T-helper 1 cell treated with Interleukin-12 subunit alpha and Interleukin-12 subunit beta and Interleukin-4 antibody, amounts not matched to agents 30 μg/mL and 1 μg/mL, for 36 hours (primary cell): ENCODE results near the gene ECEL1.

Experiments
- H3K27ac Mint-ChIP-seq: one replicate; pipeline ENCODE4 v1.8.0; 2021; ENCODE audit warnings: mild to moderate bottlenecking, mixed read lengths
- H3K27me3 Mint-ChIP-seq: one replicate; pipeline ENCODE4 v1.8.0; 2021; ENCODE audit warnings: low read depth, mixed read lengths
- H3K36me3 Mint-ChIP-seq: one replicate; pipeline ENCODE4 v1.8.0; 2021; ENCODE audit warnings: low read depth, mixed read lengths
- H3K4me1 Mint-ChIP-seq: one replicate; pipeline ENCODE4 v1.8.0; 2021; ENCODE audit warnings: low read depth, mixed read lengths
- H3K4me3 Mint-ChIP-seq: one replicate; pipeline ENCODE4 v1.8.0; 2021; ENCODE audit warnings: mild to moderate bottlenecking, moderate library complexity, mixed read lengths
- H3K9me3 Mint-ChIP-seq: one replicate; pipeline ENCODE4 v1.8.0; 2021; ENCODE audit warnings: mixed read lengths

ECEL1 gene

DNA sequence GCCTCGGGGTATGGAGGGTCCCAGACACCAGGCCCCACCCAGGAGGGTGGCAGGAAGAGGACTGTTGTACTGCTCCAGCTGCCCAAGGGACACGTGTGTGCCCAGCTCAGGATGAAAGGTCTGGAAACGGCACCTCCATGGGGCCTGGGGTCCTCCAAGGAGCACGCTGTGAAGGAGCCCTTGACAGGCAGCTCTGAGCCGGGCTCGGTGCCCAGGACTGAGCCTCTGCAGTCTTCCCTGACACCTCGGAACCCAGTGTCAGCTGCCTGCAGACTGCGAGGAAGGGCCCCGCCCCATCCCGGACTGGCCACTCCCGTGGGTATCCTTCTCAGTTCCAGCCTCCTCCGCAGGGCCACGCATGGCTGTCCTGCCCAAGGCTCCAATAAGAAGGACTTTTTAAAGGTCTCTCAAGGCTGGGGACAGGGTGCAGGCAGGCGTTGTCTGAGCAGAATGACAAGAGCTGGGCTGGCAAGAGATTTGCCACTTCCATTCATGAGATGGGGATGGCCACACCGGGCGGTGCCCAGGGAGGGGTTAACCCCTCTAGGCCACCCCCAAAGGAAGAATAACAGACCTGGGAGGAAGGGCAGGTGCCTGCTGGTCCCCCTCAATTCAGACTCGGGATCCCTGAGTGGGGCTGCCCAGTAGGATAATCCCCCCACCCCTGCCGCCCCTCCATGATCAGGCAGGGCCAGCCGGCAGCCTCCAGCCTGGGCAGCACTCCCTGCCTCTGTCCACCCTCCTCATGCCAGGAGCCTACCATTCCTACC is 8.9 kb downstream of the ECEL1 start:
- H3K4me3 Mint-ChIP-seq: no peak overlapping the region

DNA sequence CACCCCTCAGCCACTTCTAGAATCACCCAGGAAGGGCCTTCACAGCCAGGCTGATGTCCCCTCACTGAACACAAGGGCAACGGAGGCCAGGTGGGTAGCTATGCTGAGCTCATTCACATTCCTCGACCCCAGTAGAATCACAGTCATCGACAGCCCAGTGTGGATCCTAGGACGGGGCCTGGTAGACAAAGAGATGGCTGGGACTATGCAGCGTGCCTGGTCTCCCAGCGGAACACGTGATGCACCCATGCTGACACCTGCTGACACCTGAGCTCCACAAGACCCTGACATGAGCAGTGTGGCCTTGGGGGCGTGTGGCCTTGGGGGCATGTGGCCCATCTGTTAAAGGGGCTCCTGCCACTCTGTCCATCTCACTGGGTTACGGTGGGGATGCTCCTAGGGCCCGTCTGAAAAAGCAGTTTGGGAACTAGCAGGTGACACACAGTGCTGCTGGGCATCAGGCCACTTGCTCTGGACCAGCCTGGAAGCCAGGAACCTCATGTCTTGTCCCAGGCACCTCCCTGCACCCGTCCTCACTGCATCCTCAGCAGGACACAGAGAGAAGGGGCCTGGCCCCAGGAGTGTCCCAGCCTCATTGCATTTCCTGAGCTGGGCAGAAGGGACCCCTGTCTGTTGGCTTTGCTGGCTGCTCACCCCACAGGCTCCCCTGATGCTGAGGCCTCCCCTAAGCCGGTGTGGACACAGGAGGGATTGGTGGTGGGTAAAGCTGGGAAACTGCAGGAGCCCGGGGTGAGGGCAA is 9.7 kb downstream of the ECEL1 start:
- H3K4me1 Mint-ChIP-seq: no peaks in the 10 kb centered on the region
- H3K27me3 Mint-ChIP-seq: peaks cover 4% of the 10 kb centered on the region
- H3K36me3 Mint-ChIP-seq: no peaks in the 10 kb centered on the region
- no peak overlapping the region for H3K27ac Mint-ChIP-seq
- H3K9me3 Mint-ChIP-seq: no peaks in the 10 kb centered on the region
- no peak overlapping the region for H3K4me3 Mint-ChIP-seq

More for the DNA sequence above, 8.9 kb downstream of the ECEL1 start:
- Mint-ChIP-seq H3K36me3 (no peaks in the 10 kb centered on the region), H3K9me3 (no peaks in the 10 kb centered on the region), H3K27ac (no peak overlapping the region), H3K4me1 (no peaks in the 10 kb centered on the region), H3K27me3 (no peaks in the 10 kb centered on the region)

DNA sequence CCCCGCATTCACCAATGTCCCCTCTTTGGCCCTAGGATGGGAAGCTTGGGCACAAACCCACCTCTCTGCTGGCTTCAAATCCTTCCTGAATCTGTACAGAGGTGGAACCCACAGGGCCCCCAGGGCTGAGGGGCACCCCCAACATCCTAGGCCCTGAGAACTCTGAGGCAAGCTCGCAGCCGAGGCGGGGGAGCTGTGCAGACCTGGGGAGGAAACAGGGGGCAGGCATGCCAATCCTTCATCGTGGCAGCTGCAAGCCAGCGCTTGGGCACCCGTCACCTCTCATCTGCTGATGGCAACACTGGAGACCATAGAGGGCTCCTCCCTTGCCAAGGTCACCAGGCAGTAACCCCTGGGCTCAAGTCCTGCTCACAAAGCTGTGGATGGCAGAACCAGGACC is 10.8 kb downstream of the ECEL1 start:
- Mint-ChIP-seq H3K27me3 (peaks cover 16% of the 10 kb centered on the region), H3K4me1 (no peaks in the 10 kb centered on the region), H3K9me3 (no peaks in the 10 kb centered on the region), H3K36me3 (no peaks in the 10 kb centered on the region), H3K27ac (no peak overlapping the region), H3K4me3 (no peak overlapping the region)

DNA sequence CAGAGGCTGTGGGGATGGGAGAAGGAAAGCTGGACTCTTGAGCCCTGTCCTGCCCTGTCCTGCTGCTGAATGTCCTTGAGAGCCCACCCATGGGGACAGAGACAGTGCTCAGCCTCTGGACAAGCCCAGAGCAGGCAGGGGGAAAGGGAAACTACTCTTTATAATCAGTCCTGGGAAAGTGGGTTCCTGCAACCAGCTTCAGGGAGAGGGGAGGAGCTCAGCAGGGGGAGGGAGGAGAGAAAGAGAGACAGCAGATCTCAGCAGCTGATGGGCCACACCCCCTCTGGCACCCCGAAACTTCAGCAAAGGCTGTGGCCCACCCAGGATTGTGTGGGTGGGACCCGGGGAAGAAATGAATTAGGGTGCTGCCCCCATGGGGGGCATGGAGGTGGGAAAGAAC is 11.6 kb downstream of the ECEL1 start:
- Mint-ChIP-seq H3K9me3 (no peaks in the 10 kb centered on the region), H3K4me3 (no peak overlapping the region), H3K36me3 (no peaks in the 10 kb centered on the region), H3K27me3 (peaks cover 23% of the 10 kb centered on the region), H3K4me1 (no peaks in the 10 kb centered on the region), H3K27ac (no peak overlapping the region)

DNA sequence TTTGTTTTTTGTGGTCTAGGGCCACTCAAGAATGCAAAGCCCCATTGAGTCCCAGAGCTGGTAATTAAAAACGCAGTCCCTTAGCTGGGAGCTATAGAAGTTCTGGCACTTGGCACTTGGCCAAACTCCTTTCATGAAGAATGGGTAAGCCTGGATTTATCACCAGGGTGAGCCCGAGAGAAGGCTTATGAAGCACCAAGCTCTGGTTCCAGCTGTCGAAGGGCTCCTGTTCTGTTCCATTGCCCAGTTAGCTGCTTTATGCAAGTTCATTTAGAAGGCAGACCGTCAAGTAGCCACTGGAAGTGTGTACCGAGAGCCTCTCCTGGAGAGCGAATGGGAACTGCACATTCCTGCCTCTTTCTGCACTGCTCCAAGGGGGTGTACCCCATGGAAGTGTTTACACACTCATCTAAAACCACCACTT is 14.2 kb downstream of the ECEL1 start:
- Mint-ChIP-seq H3K4me3 (no peak overlapping the region), H3K27ac (no peak overlapping the region), H3K9me3 (no peaks in the 10 kb centered on the region), H3K4me1 (no peaks in the 10 kb centered on the region), H3K36me3 (no peaks in the 10 kb centered on the region), H3K27me3 (peaks cover 45% of the 10 kb centered on the region)

- Mint-ChIP-seq H3K4me1 (no peaks in the 10 kb centered on the region), H3K4me3 (no peak overlapping the region), H3K27me3 (peaks cover 45% of the 10 kb centered on the region), H3K9me3 (no peaks in the 10 kb centered on the region), H3K36me3 (no peaks in the 10 kb centered on the region), H3K27ac (no peak overlapping the region)
These were observed 21.4 kb downstream of the ECEL1 start for GRCh38 chr2:232466221-232466620.

GRCh38 chr2:232465061-232465460 is 22.6 kb downstream of the ECEL1 start:
- no peaks in the 10 kb centered on the region for H3K36me3 Mint-ChIP-seq
- H3K4me1 Mint-ChIP-seq: no peaks in the 10 kb centered on the region

GRCh38 chr2:232464544-232464885 is 23.1 kb downstream of the ECEL1 start:
- no peak overlapping the region for H3K27ac Mint-ChIP-seq
- no peaks in the 10 kb centered on the region for H3K4me1 Mint-ChIP-seq
- H3K36me3 Mint-ChIP-seq: no peaks in the 10 kb centered on the region
- H3K27me3 Mint-ChIP-seq: peaks cover 30% of the 10 kb centered on the region
- H3K4me3 Mint-ChIP-seq: no peak overlapping the region
- no peaks in the 10 kb centered on the region for H3K9me3 Mint-ChIP-seq

More at GRCh38 chr2:232465061-232465460, 22.6 kb downstream of the ECEL1 start:
- Mint-ChIP-seq H3K27me3 (peaks cover 33% of the 10 kb centered on the region), H3K27ac (no peak overlapping the region), H3K4me3 (no peak overlapping the region), H3K9me3 (no peaks in the 10 kb centered on the region)

DNA sequence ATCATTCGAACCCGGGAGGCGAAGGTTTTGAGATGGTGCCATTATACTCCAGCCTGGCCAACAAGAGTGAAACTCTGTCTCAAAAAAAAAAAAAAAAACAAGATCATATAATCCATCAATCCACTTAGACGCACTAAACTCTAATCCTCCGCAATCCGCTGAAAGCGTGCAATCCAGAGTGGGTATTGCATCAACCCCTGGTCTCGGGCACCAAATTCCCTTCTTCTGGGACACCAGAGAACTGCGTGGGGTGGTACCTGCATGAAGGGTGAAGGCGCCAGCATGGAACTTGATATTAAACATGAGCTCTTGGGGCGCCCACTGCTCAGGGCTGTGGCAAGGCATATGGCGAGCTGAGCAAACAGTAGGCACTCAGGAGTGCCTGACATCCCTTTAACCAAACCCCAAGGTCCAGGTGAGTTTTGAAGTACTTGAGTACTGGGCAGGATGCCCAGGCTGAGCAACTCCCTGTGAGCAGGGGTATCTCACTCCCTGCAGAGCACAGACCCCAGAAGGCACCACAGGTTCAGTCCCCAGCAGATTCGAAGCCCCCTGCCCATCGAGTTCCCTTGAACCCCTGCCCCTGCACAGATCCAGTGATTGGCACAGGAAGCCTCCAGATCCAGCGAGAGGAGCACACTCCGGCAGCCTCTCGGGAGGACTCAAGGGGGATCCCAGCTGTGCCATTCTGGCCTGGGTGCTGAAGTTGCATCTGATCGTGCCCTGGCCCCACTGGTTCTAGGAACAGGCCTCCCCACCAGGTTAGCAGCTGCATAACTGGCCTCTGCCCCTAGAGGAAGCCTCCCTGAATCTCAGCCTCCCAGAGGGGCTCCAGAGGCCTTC is 23.7 kb downstream of the ECEL1 start:
- Mint-ChIP-seq H3K9me3 (no peaks in the 10 kb centered on the region), H3K27ac (no peak overlapping the region), H3K4me3 (no peak overlapping the region), H3K27me3 (peaks cover 24% of the 10 kb centered on the region), H3K4me1 (no peaks in the 10 kb centered on the region), H3K36me3 (no peaks in the 10 kb centered on the region)

DNA sequence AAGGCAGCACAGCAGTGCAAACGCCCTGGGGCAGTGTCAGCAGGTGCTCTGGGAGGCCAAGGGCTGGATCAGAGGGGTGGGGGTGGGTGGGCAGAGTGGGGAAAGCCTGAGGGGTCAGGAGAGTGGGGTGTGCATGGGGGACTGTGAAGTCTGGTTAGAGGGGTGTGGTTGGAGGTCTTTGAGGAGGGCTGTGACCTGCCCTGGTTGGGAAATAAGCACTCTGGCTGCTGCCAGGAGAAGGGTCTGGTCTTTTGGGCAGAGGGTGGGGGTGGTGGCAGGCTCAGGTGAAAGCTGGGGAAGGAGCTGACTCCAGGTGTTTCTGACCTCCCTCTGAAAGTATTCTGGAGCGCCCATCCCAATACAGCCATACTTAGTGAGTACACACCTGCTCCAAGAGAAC is 27.5 kb downstream of the ECEL1 start:
- Mint-ChIP-seq H3K27me3 (peaks cover 8% of the 10 kb centered on the region), H3K27ac (no peak overlapping the region), H3K36me3 (no peaks in the 10 kb centered on the region), H3K4me1 (no peaks in the 10 kb centered on the region), H3K9me3 (no peaks in the 10 kb centered on the region), H3K4me3 (no peak overlapping the region)

GRCh38 chr2:232459419-232460035 is 28.1 kb downstream of the ECEL1 start:
- peaks cover 8% of the 10 kb centered on the region for H3K27me3 Mint-ChIP-seq
- no peaks in the 10 kb centered on the region for H3K4me1 Mint-ChIP-seq

DNA sequence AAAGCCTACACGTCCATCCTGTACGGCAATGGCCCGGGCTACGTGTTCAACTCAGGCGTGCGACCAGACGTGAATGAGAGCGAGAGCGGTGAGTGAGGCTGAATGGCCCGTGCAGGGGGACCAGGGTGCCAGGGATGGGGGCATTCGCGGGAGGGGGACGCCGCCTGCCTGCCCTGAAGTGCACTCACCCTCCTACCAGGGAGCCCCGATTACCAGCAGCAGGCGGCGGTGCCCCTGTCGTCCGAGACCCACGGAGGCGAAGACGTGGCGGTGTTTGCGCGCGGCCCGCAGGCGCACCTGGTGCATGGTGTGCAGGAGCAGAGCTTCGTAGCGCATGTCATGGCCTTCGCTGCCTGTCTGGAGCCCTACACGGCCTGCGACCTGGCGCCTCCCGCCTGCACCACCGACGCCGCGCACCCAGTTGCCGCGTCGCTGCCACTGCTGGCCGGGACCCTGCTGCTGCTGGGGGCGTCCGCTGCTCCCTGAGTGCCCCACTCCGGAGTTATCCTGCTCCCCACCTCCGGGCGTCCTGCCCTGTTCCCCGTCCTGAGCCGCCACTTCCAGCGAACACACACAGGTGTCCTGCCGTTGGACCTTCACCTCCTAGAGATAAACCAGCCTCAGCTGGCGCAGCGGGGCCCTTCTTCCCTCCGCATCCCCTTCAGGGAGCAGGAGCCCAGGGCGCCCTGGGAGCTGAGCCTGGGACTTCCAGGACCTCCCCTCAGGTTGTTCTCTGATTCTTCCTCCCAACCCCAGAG is 28.8 kb downstream of the ECEL1 start:
- Mint-ChIP-seq H3K27ac (no peak overlapping the region), H3K36me3 (no peaks in the 10 kb centered on the region)

More at GRCh38 chr2:232459419-232460035, 28.1 kb downstream of the ECEL1 start:
- Mint-ChIP-seq H3K9me3 (no peaks in the 10 kb centered on the region), H3K4me3 (no peak overlapping the region), H3K36me3 (no peaks in the 10 kb centered on the region), H3K27ac (no peak overlapping the region)

DNA sequence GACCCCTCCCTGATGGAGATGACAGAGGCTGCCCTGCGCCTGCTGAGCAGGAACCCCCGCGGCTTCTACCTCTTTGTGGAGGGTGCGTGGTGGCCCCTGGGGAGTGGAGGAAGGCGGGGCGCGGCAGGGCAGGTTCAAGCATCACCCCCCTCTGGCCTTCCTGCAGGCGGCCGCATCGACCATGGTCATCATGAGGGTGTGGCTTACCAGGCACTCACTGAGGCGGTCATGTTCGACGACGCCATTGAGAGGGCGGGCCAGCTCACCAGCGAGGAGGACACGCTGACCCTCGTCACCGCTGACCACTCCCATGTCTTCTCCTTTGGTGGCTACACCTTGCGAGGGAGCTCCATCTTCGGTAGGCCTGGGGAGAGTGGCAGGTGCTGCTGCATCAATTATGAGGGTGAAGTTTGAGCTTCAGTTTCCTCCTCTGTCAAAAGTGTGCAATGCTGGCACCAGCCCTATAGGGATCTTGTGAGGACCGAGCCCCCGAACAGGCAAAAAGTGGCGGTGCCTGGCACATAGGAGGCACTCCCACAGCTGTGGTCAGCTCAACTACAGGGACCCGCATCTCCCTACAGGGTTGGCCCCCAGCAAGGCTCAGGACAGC is 29.5 kb downstream of the ECEL1 start:
- Mint-ChIP-seq H3K36me3 (no peaks in the 10 kb centered on the region), H3K27ac (no peak overlapping the region), H3K4me1 (no peaks in the 10 kb centered on the region), H3K4me3 (no peak overlapping the region), H3K9me3 (no peaks in the 10 kb centered on the region), H3K27me3 (peaks cover 13% of the 10 kb centered on the region)

More for the DNA sequence above, 28.8 kb downstream of the ECEL1 start:
- H3K27me3 Mint-ChIP-seq: peaks cover 8% of the 10 kb centered on the region
- no peak overlapping the region for H3K4me3 Mint-ChIP-seq
- H3K9me3 Mint-ChIP-seq: no peaks in the 10 kb centered on the region
- H3K4me1 Mint-ChIP-seq: no peaks in the 10 kb centered on the region
